ENCODE measurements around the gene CEP192.
"Not testable (repeated sequence)": the region's sequence is repeated elsewhere in the genome, so short reads cannot be mapped to it uniquely, and the experiment has no call there.

The CEP192 gene

GRCh38 chr18:13032173-13032572, 41.0 kb downstream of the CEP192 start:
- no peak for DNase-seq

GRCh38 chr18:13035249-13035914, 44.2 kb downstream of the CEP192 start:
- DNase-seq = no peak

- no peak for DNase-seq
Measured at GRCh38 chr18:13036622-13037320, 45.6 kb downstream of the CEP192 start.

- DNase-seq = no peak
Measured at GRCh38 chr18:13039806-13040205, 48.6 kb downstream of the CEP192 start.

- DNase-seq = no peak
Measured at GRCh38 chr18:13043066-13043465, 51.9 kb downstream of the CEP192 start.

- DNase-seq = no peak
Measured at GRCh38 chr18:13048061-13048595, 57.0 kb downstream of the CEP192 start.

- no peak for DNase-seq
Measured at GRCh38 chr18:13051159-13051558, 60.0 kb downstream of the CEP192 start.

- DNase-seq = peak; percentile 46
Measured at GRCh38 chr18:13051950-13052349, 60.8 kb downstream of the CEP192 start.

- no peak for DNase-seq
Measured at GRCh38 chr18:13054336-13054735, 63.2 kb downstream of the CEP192 start.

- DNase-seq = no peak
Measured at GRCh38 chr18:13061630-13062189, 70.5 kb downstream of the CEP192 start.

- DNase-seq = no peak
Measured at GRCh38 chr18:13067124-13067523, 76.0 kb downstream of the CEP192 start.

- DNase-seq = no peak
Measured at GRCh38 chr18:13067966-13068365, 76.8 kb downstream of the CEP192 start.

- DNase-seq = no peak
Measured at GRCh38 chr18:13070460-13070859, 79.3 kb downstream of the CEP192 start.

- DNase-seq = no peak
Measured at GRCh38 chr18:13076886-13077285, 85.7 kb downstream of the CEP192 start.

GRCh38 chr18:13077473-13077872, 86.3 kb downstream of the CEP192 start:
- DNase-seq = no peak

GRCh38 chr18:13078065-13078464, 86.9 kb downstream of the CEP192 start:
- not testable (repeated sequence) for DNase-seq

GRCh38 chr18:13086906-13087305, 95.7 kb downstream of the CEP192 start:
- DNase-seq = no peak

- DNase-seq = no peak
Measured at GRCh38 chr18:13095466-13095865, 104.3 kb downstream of the CEP192 start.

GRCh38 chr18:13096232-13096631, 105.1 kb downstream of the CEP192 start:
- no peak for DNase-seq

- DNase-seq = no peak
Measured at GRCh38 chr18:13096719-13097118, 105.6 kb downstream of the CEP192 start.

- DNase-seq = not testable (repeated sequence)
Measured at GRCh38 chr18:13098104-13098503, 106.9 kb downstream of the CEP192 start.

- DNase-seq = no peak
Measured at GRCh38 chr18:13099113-13099512, 108.0 kb downstream of the CEP192 start.

- no peak for DNase-seq
Measured at GRCh38 chr18:13100942-13101658, 109.9 kb downstream of the CEP192 start.

Measured in CD4-positive, alpha-beta T cell treated with Interleukin-15 for 1 hour (primary cell).